GM23338 (cell line): ENCODE measurements around the gene ERCC1.

Source experiments
- CREB1 ChIP-seq: fragments of 250-450 bp; sonication (Bioruptor Pico); IDR thresholded peaks from 2 replicates; pipeline ENCODE4 v1.5.0; 2020; ENCODE audit warnings: low read depth, mild to moderate bottlenecking, moderate library complexity
- CTCF ChIP-seq, 2 experiments: fragments of 200-600 bp in 1 of 2; sonication (generic) in 1 of 2; conservative IDR thresholded peaks; 2 replicates each; pipeline versions ENCODE4 v1.5.1 to v1.6.1; 2016 to 2017; ENCODE audit warnings: antibody characterized with exemption in 2 of 2, low read depth in 2 of 2, mild to moderate bottlenecking in 2 of 2, moderate library complexity in 1 of 2
- EZH2 ChIP-seq: fragments of 200-600 bp; sonication (generic); IDR thresholded peaks from one replicate; pipeline ENCODE4 v1.8.0; 2017; ENCODE audit warnings: antibody characterized with exemption, mild to moderate bottlenecking, low read depth; ENCODE audit not compliant: unreplicated experiment
- EZH2phosphoT487 ChIP-seq: fragments of 200-600 bp; sonication (generic); IDR thresholded peaks from one replicate; pipeline ENCODE4 v1.8.1; 2018; ENCODE audit warnings: antibody characterized with exemption; ENCODE audit not compliant: unreplicated experiment
- POLR2AphosphoS5 ChIP-seq: IDR thresholded peaks from 2 replicates; pipeline ENCODE4 v1.6.1; 2016; ENCODE audit warnings: antibody characterized with exemption, low read depth
- REST ChIP-seq: IDR thresholded peaks from one replicate; pipeline ENCODE4 v1.6.1; 2018; ENCODE audit warnings: antibody characterized with exemption; ENCODE audit not compliant: unreplicated experiment
- STAT1 ChIP-seq: IDR thresholded peaks from one replicate; pipeline ENCODE4 v1.6.1; 2016; ENCODE audit warnings: antibody characterized with exemption; ENCODE audit not compliant: unreplicated experiment

GRCh38 chr19:45442778-45443461, 19.2 kb upstream of the ERCC1 start:
- no peak for TF ChIP-seq CTCF (conservative IDR thresholded peaks at IDR 0.05; ENCODE audit: low read depth in 2 of 2)
- no peak for TF ChIP-seq POLR2AphosphoS5
- no peak for TF ChIP-seq STAT1
- no peak for TF ChIP-seq EZH2
- no peak for TF ChIP-seq REST
- no peak for TF ChIP-seq CREB1
- no peak for TF ChIP-seq EZH2phosphoT487
